ENCODE data around the gene COL26A1.

DNA sequence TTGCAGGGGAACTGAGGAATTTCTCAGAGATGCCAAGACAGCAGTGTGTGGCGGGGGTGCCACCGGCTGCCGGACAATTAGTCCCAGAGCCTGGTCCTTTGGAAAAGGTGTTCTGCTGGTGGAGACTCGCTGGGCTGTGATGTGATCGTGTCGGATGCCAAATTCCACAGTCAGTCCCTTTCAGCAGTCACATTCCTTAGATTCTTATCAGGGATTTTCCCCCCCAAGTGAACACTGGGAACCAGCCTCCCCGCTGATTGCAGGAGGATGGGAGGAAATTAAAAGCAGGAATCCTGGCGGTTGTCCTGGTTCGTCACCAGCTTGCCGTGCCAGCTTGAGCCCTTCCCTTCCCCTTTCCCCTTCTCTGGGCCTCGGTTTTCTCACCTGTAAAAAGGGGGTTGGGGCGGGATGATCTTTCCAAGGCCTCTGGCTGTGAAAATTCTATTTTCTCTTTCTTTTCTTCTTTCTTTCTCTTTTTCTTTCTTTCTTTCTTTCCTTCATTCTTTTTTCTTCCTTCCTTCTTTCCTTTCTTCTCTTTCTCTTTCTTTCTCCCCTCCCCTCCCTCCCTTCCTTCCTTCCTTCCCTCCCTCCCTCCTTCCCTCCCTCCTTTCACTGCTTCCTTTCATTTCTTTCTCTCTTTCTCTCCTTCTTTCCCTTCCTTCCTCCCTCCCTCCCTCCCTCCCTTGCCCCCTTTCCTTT, 39.6 kb downstream of the COL26A1 start:
- TF ChIP-seq POLR2A (IDR thresholded peaks at IDR 0.05), result no peak
- TF ChIP-seq, protein P1, sequence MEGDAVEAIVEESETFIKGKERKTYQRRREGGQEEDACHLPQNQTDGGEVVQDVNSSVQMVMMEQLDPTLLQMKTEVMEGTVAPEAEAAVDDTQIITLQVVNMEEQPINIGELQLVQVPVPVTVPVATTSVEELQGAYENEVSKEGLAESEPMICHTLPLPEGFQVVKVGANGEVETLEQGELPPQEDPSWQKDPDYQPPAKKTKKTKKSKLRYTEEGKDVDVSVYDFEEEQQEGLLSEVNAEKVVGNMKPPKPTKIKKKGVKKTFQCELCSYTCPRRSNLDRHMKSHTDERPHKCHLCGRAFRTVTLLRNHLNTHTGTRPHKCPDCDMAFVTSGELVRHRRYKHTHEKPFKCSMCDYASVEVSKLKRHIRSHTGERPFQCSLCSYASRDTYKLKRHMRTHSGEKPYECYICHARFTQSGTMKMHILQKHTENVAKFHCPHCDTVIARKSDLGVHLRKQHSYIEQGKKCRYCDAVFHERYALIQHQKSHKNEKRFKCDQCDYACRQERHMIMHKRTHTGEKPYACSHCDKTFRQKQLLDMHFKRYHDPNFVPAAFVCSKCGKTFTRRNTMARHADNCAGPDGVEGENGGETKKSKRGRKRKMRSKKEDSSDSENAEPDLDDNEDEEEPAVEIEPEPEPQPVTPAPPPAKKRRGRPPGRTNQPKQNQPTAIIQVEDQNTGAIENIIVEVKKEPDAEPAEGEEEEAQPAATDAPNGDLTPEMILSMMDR (IDR thresholded peaks at IDR 0.05), result no peak
